ENCODE data around the gene SPINT3.

Gene SPINT3

GRCh38 chr20:45470262-45470931, 45.0 kb downstream of the SPINT3 start:
- H3K9ac ChIP-seq (ENCODE audit: low read length), result peak overlapping the region; percentile 68
- H3K4me3 ChIP-seq (ENCODE audit: low read depth in 1 of 2, low read length in 2 of 2), result peak overlapping the region; percentile 10 to 73
- no peaks in the 10 kb centered on the region for H3K4me1 ChIP-seq (ENCODE audit: insufficient read depth, low read length)
- no peaks in the 10 kb centered on the region for H3K36me3 ChIP-seq (ENCODE audit: insufficient read depth, low read length)
- peak overlapping the region; percentile 79 for H3K27ac ChIP-seq (ENCODE audit: low read depth, low read length)
- H3K27me3 ChIP-seq (ENCODE audit: control insufficient read depth in 1 of 2, insufficient read depth in 2 of 2, low read length in 2 of 2), result no peaks in the 10 kb centered on the region
- H3K9me3 ChIP-seq (ENCODE audit: low read length), result no peaks in the 10 kb centered on the region

- Histone ChIP-seq H3K9me3 (ENCODE audit: low read length) (no peaks in the 10 kb centered on the region), H3K27me3 (ENCODE audit: control insufficient read depth in 1 of 2, insufficient read depth in 2 of 2, low read length in 2 of 2) (no peaks in the 10 kb centered on the region), H3K36me3 (ENCODE audit: insufficient read depth, low read length) (no peaks in the 10 kb centered on the region), H3K9ac (ENCODE audit: low read length) (peak within 1 kb of the TSS; percentile 68), H3K27ac (ENCODE audit: low read depth, low read length) (peak within 1 kb of the TSS; percentile 79), H3K4me1 (ENCODE audit: insufficient read depth, low read length) (no peaks in the 10 kb centered on the region), H3K4me3 (ENCODE audit: low read depth in 1 of 2, low read length in 2 of 2) (peak within 1 kb of the TSS; percentile 10 to 73)
Observed at GRCh38 chr20:45469336-45470261, 45.8 kb downstream of the SPINT3 start, which contains the start of gene WFDC2. WFDC2 (plus strand) TSS chr20:45469753; CDS start chr20:45469782, 29 bp downstream.

- Histone ChIP-seq H3K27ac (ENCODE audit: low read depth, low read length) (no peak overlapping the region), H3K36me3 (ENCODE audit: insufficient read depth, low read length) (no peaks in the 10 kb centered on the region), H3K4me1 (ENCODE audit: insufficient read depth, low read length) (no peaks in the 10 kb centered on the region), H3K4me3 (ENCODE audit: low read depth in 1 of 2, low read length in 2 of 2) (no peak overlapping the region), H3K9ac (ENCODE audit: low read length) (no peak overlapping the region), H3K9me3 (ENCODE audit: low read length) (no peaks in the 10 kb centered on the region), H3K27me3 (ENCODE audit: control insufficient read depth in 1 of 2, insufficient read depth in 2 of 2, low read length in 2 of 2) (no peaks in the 10 kb centered on the region)
Observed at GRCh38 chr20:45467861-45468260, 47.6 kb downstream of the SPINT3 start.

- Histone ChIP-seq H3K9ac (ENCODE audit: low read length) (no peak overlapping the region), H3K36me3 (ENCODE audit: insufficient read depth, low read length) (no peaks in the 10 kb centered on the region), H3K9me3 (ENCODE audit: low read length) (no peaks in the 10 kb centered on the region), H3K27ac (ENCODE audit: low read depth, low read length) (no peak overlapping the region), H3K27me3 (ENCODE audit: control insufficient read depth in 1 of 2, insufficient read depth in 2 of 2, low read length in 2 of 2) (no peaks in the 10 kb centered on the region), H3K4me3 (ENCODE audit: low read depth in 1 of 2, low read length in 2 of 2) (no peak overlapping the region), H3K4me1 (ENCODE audit: insufficient read depth, low read length) (no peaks in the 10 kb centered on the region)
Observed at GRCh38 chr20:45467172-45467571, 48.2 kb downstream of the SPINT3 start.

- Histone ChIP-seq H3K27ac (ENCODE audit: low read depth, low read length) (no peak overlapping the region), H3K9me3 (ENCODE audit: low read length) (no peaks in the 10 kb centered on the region), H3K4me3 (ENCODE audit: low read depth in 1 of 2, low read length in 2 of 2) (no peak overlapping the region), H3K27me3 (ENCODE audit: control insufficient read depth in 1 of 2, insufficient read depth in 2 of 2, low read length in 2 of 2) (no peaks in the 10 kb centered on the region), H3K36me3 (ENCODE audit: insufficient read depth, low read length) (no peaks in the 10 kb centered on the region), H3K9ac (ENCODE audit: low read length) (no peak overlapping the region), H3K4me1 (ENCODE audit: insufficient read depth, low read length) (no peaks in the 10 kb centered on the region)
Observed at GRCh38 chr20:45465491-45466266, 49.7 kb downstream of the SPINT3 start.

- Histone ChIP-seq H3K27ac (ENCODE audit: low read depth, low read length) (no peak overlapping the region), H3K9me3 (ENCODE audit: low read length) (no peaks in the 10 kb centered on the region), H3K36me3 (ENCODE audit: insufficient read depth, low read length) (no peaks in the 10 kb centered on the region), H3K4me1 (ENCODE audit: insufficient read depth, low read length) (no peaks in the 10 kb centered on the region), H3K4me3 (ENCODE audit: low read depth in 1 of 2, low read length in 2 of 2) (no peak overlapping the region), H3K27me3 (ENCODE audit: control insufficient read depth in 1 of 2, insufficient read depth in 2 of 2, low read length in 2 of 2) (no peaks in the 10 kb centered on the region), H3K9ac (ENCODE audit: low read length) (no peak overlapping the region)
Observed at GRCh38 chr20:45463709-45464108, 51.7 kb downstream of the SPINT3 start.

- no peaks in the 10 kb centered on the region for H3K9me3 ChIP-seq (ENCODE audit: low read length)
- no peaks in the 10 kb centered on the region for H3K4me1 ChIP-seq (ENCODE audit: insufficient read depth, low read length)
- no peaks in the 10 kb centered on the region for H3K36me3 ChIP-seq (ENCODE audit: insufficient read depth, low read length)
- H3K27me3 ChIP-seq (ENCODE audit: control insufficient read depth in 1 of 2, insufficient read depth in 2 of 2, low read length in 2 of 2), result no peaks in the 10 kb centered on the region
- no peak overlapping the region for H3K9ac ChIP-seq (ENCODE audit: low read length)
- no peak overlapping the region for H3K4me3 ChIP-seq (ENCODE audit: low read depth in 1 of 2, low read length in 2 of 2)
- H3K27ac ChIP-seq (ENCODE audit: low read depth, low read length), result no peak overlapping the region
Observed at GRCh38 chr20:45462711-45463509, 52.5 kb downstream of the SPINT3 start.
